K562 (cell line): ENCODE measurements around the gene KLRF1. TPM values are rescaled to one million over a fixed set of nuclear protein-coding genes. Genes with fewer than 3 reads are reported as not detected.

Source experiments
- ATAC-seq: fragments of 200-7000 bp; cut with Tn5 transposase; 3 replicates; pipeline ENCODE4 v1.9.1; 2020; ENCODE audit warnings: moderate library complexity
- BruUV-seq: library from RNA; stranded (reverse); fragments of 400-500 nt; replicated peaks from 2 replicates; lab custom pipeline; 2021; lab: Mats Ljungman, UMichigan
- CTCF ChIA-PET: fragments of 300-600 bp; formaldehyde crosslinking; extraction: SDS; loops from one replicate; lab custom pipeline; 2021; ENCODE audit warnings: low intra/inter-chr PET ratio; lab: Yijun Ruan, JAX
- POLR2A ChIA-PET: fragments of 300-600, 350-650 bp; sonication (Branson Sonifier 250); formaldehyde crosslinking; extraction: SDS; loops from one replicate; lab custom pipeline; 2021; ENCODE audit warnings: antibody characterized with exemption, inconsistent platforms; lab: Yijun Ruan, JAX
- DNase-seq, 4 experiments: peaks; one replicate each; pipeline versions ENCODE4 v3.0.0 to v3.0.0-alpha.2; 2011 to 2018; ENCODE audit warnings: low spot score in 3 of 4, mixed read lengths in 3 of 4; ENCODE audit errors: extremely low read depth in 1 of 4
- FAIRE-seq: peaks from 2 replicates; lab custom pipeline; 2011; peaks lifted over from hg19 to GRCh38; lab: Jason Lieb, UNC
- H2AFZ ChIP-seq: 2 replicates; pipeline ENCODE4 v1.6.0; 2011; ENCODE audit warnings: low read depth, low read length, control low read depth, inconsistent platforms
- H3K27ac ChIP-seq: fragments of 200-600 bp; 3 replicates; pipeline ENCODE4 v1.8.0; 2011; ENCODE audit warnings: low read depth, mild to moderate bottlenecking, control low read depth, inconsistent platforms, low read length, moderate library complexity, mixed read lengths; ENCODE audit errors: extremely low read depth
- H3K27me3 ChIP-seq, 2 experiments: fragments of 300-600 bp in 1 of 2; 2 replicates in 1 of 2; 3 replicates in 1 of 2; pipeline versions ENCODE4 v1.6.0 to v1.8.0; 2011; ENCODE audit warnings: inconsistent platforms in 2 of 2, low read length in 2 of 2, mild to moderate bottlenecking in 1 of 2, mixed read lengths in 1 of 2, moderate library complexity in 1 of 2; ENCODE audit not compliant: control insufficient read depth in 2 of 2, insufficient read depth in 2 of 2
- H3K36me3 ChIP-seq: fragments of 300-600 bp; 3 replicates; pipeline ENCODE4 v1.8.0; 2011; ENCODE audit warnings: mild to moderate bottlenecking, low read length, inconsistent platforms; ENCODE audit not compliant: control insufficient read depth, insufficient read depth
- H3K4me1 ChIP-seq, 2 experiments: fragments of 200-600 bp in 1 of 2; replicated peaks in 1 of 2; 2 replicates in 1 of 2; 3 replicates in 1 of 2; pipeline versions ENCODE4 v1.5.1 to v1.8.0; 2011; ENCODE audit warnings: inconsistent platforms in 2 of 2, low read length in 2 of 2, mild to moderate bottlenecking in 1 of 2, mixed read lengths in 1 of 2, moderate library complexity in 1 of 2; ENCODE audit not compliant: control insufficient read depth in 2 of 2, insufficient read depth in 2 of 2
- H3K4me2 ChIP-seq: 2 replicates; pipeline ENCODE4 v1.6.1; 2011; ENCODE audit warnings: low read length, control low read depth, inconsistent platforms, mixed read lengths; ENCODE audit not compliant: insufficient read depth
- H3K4me3 ChIP-seq: fragments of 200-600 bp; sonication (generic), shearing (Covaris generic); 2 replicates; pipeline ENCODE4 v1.5.1; 2016; ENCODE audit warnings: control low read depth, inconsistent platforms
- H3K79me2 ChIP-seq: fragments of 200-600 bp; 3 replicates; pipeline ENCODE4 v1.8.0; 2011; ENCODE audit warnings: low read length, inconsistent platforms; ENCODE audit not compliant: control insufficient read depth, insufficient read depth
- H3K9ac ChIP-seq, 2 experiments: 2 replicates each; pipeline versions ENCODE4 v1.6.0 to v1.6.1; 2011; ENCODE audit warnings: low read depth in 2 of 2, low read length in 2 of 2, control low read depth in 1 of 2, inconsistent platforms in 1 of 2, mild to moderate bottlenecking in 1 of 2, mixed read lengths in 1 of 2; ENCODE audit not compliant: insufficient read depth in 1 of 2
- H3K9me1 ChIP-seq: one replicate; pipeline ENCODE4 v1.6.0; 2011; ENCODE audit warnings: inconsistent platforms, mild to moderate bottlenecking, low read length, moderate library complexity; ENCODE audit not compliant: control insufficient read depth, insufficient read depth
- H3K9me3 ChIP-seq: replicated peaks from 2 replicates; pipeline ENCODE4 v1.5.1; 2011; ENCODE audit warnings: low read depth, low read length, inconsistent platforms; ENCODE audit not compliant: control insufficient read depth, insufficient read depth
- H4K20me1 ChIP-seq: replicated peaks from 2 replicates; pipeline ENCODE4 v1.6.1; 2011; ENCODE audit warnings: low read length, inconsistent platforms, mixed read lengths; ENCODE audit not compliant: control insufficient read depth, insufficient read depth
- CTCF ChIP-seq, 3 experiments: IDR thresholded peaks in 2 of 3; conservative IDR thresholded peaks in 1 of 3; 2 replicates each; pipeline ENCODE4 v1.5.1; 2011 to 2012; ENCODE audit warnings: low read length in 3 of 3, mild to moderate bottlenecking in 3 of 3, control low read depth in 2 of 3, improper control_type of control experiment in 1 of 3, inconsistent platforms in 1 of 3, low read depth in 1 of 3, mixed read lengths in 1 of 3, moderate library complexity in 1 of 3; ENCODE audit not compliant: insufficient read depth in 2 of 3
- EP300 ChIP-seq: IDR thresholded peaks from 2 replicates; pipeline ENCODE4 v1.6.1; 2012; ENCODE audit warnings: low read length, improper control_type of control experiment
- FUS ChIP-seq: fragments of 200-400 bp; formaldehyde crosslinking; optimal IDR thresholded peaks from 2 replicates; pipeline ENCODE3; 2017; ENCODE audit warnings: low read depth, low read length
- HBP1 ChIP-seq: fragments of 450-650 bp; formaldehyde crosslinking; IDR thresholded peaks from 2 replicates; pipeline ENCODE4 v1.4.0; 2022; ENCODE audit warnings: missing genetic modification characterization
- HIVEP1 ChIP-seq: fragments of 250-450 bp; sonication (Bioruptor Pico); IDR thresholded peaks from 2 replicates; pipeline ENCODE4 v1.4.0; 2020; ENCODE audit warnings: mild to moderate bottlenecking
- NEUROD1 ChIP-seq: fragments of 150-350 bp; IDR thresholded peaks from 2 replicates; pipeline ENCODE4 v1.6.1; 2014; ENCODE audit warnings: borderline replicate concordance, low read length, low read depth; ENCODE audit not compliant: partially characterized antibody
- ZNF347 ChIP-seq: fragments of 450-650 bp; formaldehyde crosslinking; IDR thresholded peaks from 2 replicates; pipeline ENCODE4 v1.4.0; 2020; ENCODE audit warnings: low read depth, mild to moderate bottlenecking, moderate library complexity
- ZNF511 ChIP-seq: sonication (generic); formaldehyde crosslinking; IDR thresholded peaks from 2 replicates; pipeline ENCODE4 v1.8.0; 2022; ENCODE audit warnings: mild to moderate bottlenecking, missing genetic modification reagents
- WGBS: fragments of 100-300 bp; shearing (Covaris generic); methylation state at CpG from one replicate; pipeline ENCODE4 v1.1.6; 2016; ENCODE audit warnings: low coverage, mixed read lengths; ENCODE audit not compliant: insufficient coverage; ENCODE audit errors: missing lambda C conversion rate; 5-methylcytosine and 5-hydroxymethylcytosine counted together
- in situ Hi-C: fragments of 300-500 bp; cut with MboI; formaldehyde crosslinking; loops from 4 replicates; pipeline ENCODE4 v1.15.0; 2018; ENCODE audit warnings: inconsistent platforms, mixed read lengths
- intact Hi-C: fragments of 100-400 bp; cut with micrococcal nuclease; formaldehyde crosslinking; loops from 2 replicates; pipeline ENCODE4 v1.14.2; 2022
- polyA plus RNA-seq, 8 experiments: library from polyadenylated mRNA; depleted of rRNA in 4 of 8; stranded (reverse) in 5 of 8; unstranded in 3 of 8; fragments of >200 nt; fragmentation: Nextera tagmentation in 2 of 8; fragmentation: Illumina TruSeq in 1 of 8; extraction: Ambion mirVana in 2 of 8; extraction: Trizol in 1 of 8; gene quantifications; 2 replicates each; pipeline versions ENCODE4 v1.2.1 to v1.2.3, GENCODE V29; 2011 to 2014; ENCODE audit warnings: inconsistent platforms in 1 of 8, missing spikeins in 1 of 8
- total RNA-seq, 7 experiments: library from RNA; depleted of rRNA in 6 of 7; stranded (reverse); fragments of >200 nt in 6 of 7; fragmentation: Illumina TruSeq in 2 of 7; extraction: Trizol in 2 of 7; gene quantifications; 2 replicates each; pipeline versions ENCODE4 v1.2.1 to v1.2.3, GENCODE V29; 2011 to 2021; ENCODE audit warnings: low replicate concordance in 1 of 7

The KLRF1 gene
- total and polyA plus RNA-seq, 9 of the 15 experiments (the other 6 are each of a cell fraction or from before 2014, with no cell fraction given), result 0.48 to 1.8 (median 1.1) TPM

- no peak for TF ChIP-seq NEUROD1
- TF ChIP-seq HIVEP1 (CRISPR knock-in tag), result no peak
- no peak for TF ChIP-seq FUS
- no peak for TF ChIP-seq CTCF (IDR thresholded peaks at IDR 0.05 in 2 of 3, conservative IDR thresholded peaks at IDR 0.05 in 1 of 3; ENCODE audit: insufficient read depth in 2 of 3, low read depth in 1 of 3, low read length in 3 of 3)
- TF ChIP-seq ZNF511 (CRISPR knock-in tag), result no peak
- TF ChIP-seq ZNF347 (CRISPR knock-in tag), result no peak
These were observed 20.6 kb upstream of the KLRF1 start (continued) for GRCh38 chr12:9806714-9807113.

- ChIA-PET POLR2A (no interaction called here), CTCF (no interaction called here)
- intact Hi-C loops, result no loop called here
- no TSS peak for BruUV-seq
- no peak overlapping the region for H3K4me2 ChIP-seq
- TF ChIP-seq EP300 (no peak), HBP1 (CRISPR knock-in tag) (no peak)
- H3K9me3 ChIP-seq, result no peaks in the 10 kb centered on the region
- no peaks in the 10 kb centered on the region for H4K20me1 ChIP-seq
- H3K79me2 ChIP-seq, result no peaks in the 10 kb centered on the region
- DNase-seq, result no peak
- no peak overlapping the region for H3K27ac ChIP-seq
- in situ Hi-C loops, result loop anchor here (25.0 kb wide), 1 partner anchor 329 kb away; the partner anchor contains the start of gene CLEC7A
- FAIRE-seq, result no peak
- no peak for ATAC-seq
- peaks cover 0 to under 1% of the 10 kb centered on the region in 2 experiments; a peak in 1 of 5 replicates for H3K4me1 ChIP-seq
- no peak overlapping the region for H2AFZ ChIP-seq
- H3K9ac ChIP-seq, result no peak overlapping the region
- no peak overlapping the region for H3K4me3 ChIP-seq
- no peaks in the 10 kb centered on the region for H3K9me1 ChIP-seq
- WGBS, result 26% methylated on average over 3 of the region's 3 CpGs
- H3K36me3 ChIP-seq, result no peaks in the 10 kb centered on the region
- H3K27me3 ChIP-seq, result no peaks in the 10 kb centered on the region
These were observed 18.8 kb upstream of the KLRF1 start for GRCh38 chr12:9808504-9808903.
